Activated naive CD4-positive, alpha-beta T cell treated with anti-CD3 and anti-CD28 coated beads, Interleukin-2, amount 50 U/mL, for 72 hours (primary cell): ENCODE data around the gene IFT43. TPM values are rescaled to one million over a fixed set of nuclear protein-coding genes. Genes with fewer than 3 reads are reported as not detected.

Source experiments
- ATAC-seq, 2 donors: fragments of 150-1000 bp; cut with Tn5 transposase; 2 replicates each; pipeline ENCODE4 v1.10.0; 2021; ENCODE audit warnings: mild to moderate bottlenecking in 2 of 2, moderate library complexity in 2 of 2
- DNase-seq, 2 donors: peaks; one replicate each; pipeline ENCODE4 v3.0.0; 2021 to 2022; ENCODE audit warnings: low spot score in 2 of 2
- H3K27ac Mint-ChIP-seq, 2 donors: one replicate each; pipeline ENCODE4 v1.8.0; 2022; ENCODE audit warnings: mild to moderate bottlenecking in 2 of 2, mixed read lengths in 2 of 2
- H3K36me3 Mint-ChIP-seq, 2 donors: one replicate each; pipeline ENCODE4 v1.8.0; 2022; ENCODE audit warnings: mixed read lengths in 2 of 2
- H3K9me3 Mint-ChIP-seq, 2 donors: one replicate each; pipeline ENCODE4 v1.8.0; 2022; ENCODE audit warnings: mixed read lengths in 2 of 2
- total RNA-seq, 2 donors: library from RNA; stranded (reverse); gene quantifications; one replicate each; pipeline ENCODE4 v1.2.3, GENCODE V29; 2022

IFT43 gene
- total RNA-seq, 2 donors from 2014 or later = 6.3 to 9.7 TPM

GRCh38 chr14:76034566-76034965, 49.0 kb downstream of the IFT43 start:
- peaks cover 0 to 5% of the 10 kb centered on the region in 2 donors for H3K36me3 Mint-ChIP-seq

GRCh38 chr14:76040704-76041103, 55.1 kb downstream of the IFT43 start:
- no peak for ATAC-seq
- DNase-seq = no peak
- Mint-ChIP-seq H3K27ac (no peak overlapping the region), H3K36me3 (no peaks in the 10 kb centered on the region), H3K9me3 (no peaks in the 10 kb centered on the region)

More at GRCh38 chr14:76034566-76034965, 49.0 kb downstream of the IFT43 start:
- no peak for DNase-seq
- Mint-ChIP-seq H3K27ac (no peak overlapping the region), H3K9me3 (no peaks in the 10 kb centered on the region)
- ATAC-seq = no peak

- DNase-seq = no peak
- H3K36me3 Mint-ChIP-seq = no peaks in the 10 kb centered on the region
- H3K9me3 Mint-ChIP-seq = no peaks in the 10 kb centered on the region
- no peak for ATAC-seq
- peak overlapping the region in 1 of 2 donors; percentile 5 for H3K27ac Mint-ChIP-seq
Measured at GRCh38 chr14:76045773-76046172, 60.2 kb downstream of the IFT43 start.

GRCh38 chr14:76050250-76050649, 64.7 kb downstream of the IFT43 start:
- Mint-ChIP-seq H3K9me3 (no peaks in the 10 kb centered on the region), H3K36me3 (no peaks in the 10 kb centered on the region), H3K27ac (no peak overlapping the region)
- DNase-seq (no peak), ATAC-seq (no peak)

- no peaks in the 10 kb centered on the region for H3K36me3 Mint-ChIP-seq
- ATAC-seq = peak; percentile 53 to 61
- peak in 1 of 2 donors; percentile 68 for DNase-seq
- H3K9me3 Mint-ChIP-seq = no peaks in the 10 kb centered on the region
- H3K27ac Mint-ChIP-seq = no peak overlapping the region
Measured at GRCh38 chr14:76050797-76051392, 65.3 kb downstream of the IFT43 start.

GRCh38 chr14:76051717-76052465, 66.3 kb downstream of the IFT43 start:
- H3K9me3 Mint-ChIP-seq = no peaks in the 10 kb centered on the region
- ATAC-seq = no peak
- no peaks in the 10 kb centered on the region for H3K36me3 Mint-ChIP-seq
- DNase-seq = no peak
- no peak overlapping the region for H3K27ac Mint-ChIP-seq

- Mint-ChIP-seq H3K27ac (no peak overlapping the region), H3K36me3 (no peaks in the 10 kb centered on the region), H3K9me3 (no peaks in the 10 kb centered on the region)
- ATAC-seq = no peak
- DNase-seq = no peak
Measured at GRCh38 chr14:76053572-76054355, 68.2 kb downstream of the IFT43 start.

- no peaks in the 10 kb centered on the region for H3K36me3 Mint-ChIP-seq
- DNase-seq (no peak), ATAC-seq (no peak)
- no peak overlapping the region for H3K27ac Mint-ChIP-seq
- H3K9me3 Mint-ChIP-seq = no peaks in the 10 kb centered on the region
Measured at GRCh38 chr14:76055330-76055729, 69.8 kb downstream of the IFT43 start.

- H3K9me3 Mint-ChIP-seq = no peaks in the 10 kb centered on the region
- H3K27ac Mint-ChIP-seq = no peak overlapping the region
- ATAC-seq (no peak), DNase-seq (no peak)
- no peaks in the 10 kb centered on the region for H3K36me3 Mint-ChIP-seq
Measured at GRCh38 chr14:76056128-76056527, 70.6 kb downstream of the IFT43 start.

- ATAC-seq (no peak), DNase-seq (no peak)
- Mint-ChIP-seq H3K36me3 (no peaks in the 10 kb centered on the region), H3K27ac (no peak overlapping the region), H3K9me3 (no peaks in the 10 kb centered on the region)
Measured at GRCh38 chr14:76057914-76058313, 72.4 kb downstream of the IFT43 start.

GRCh38 chr14:76063327-76063726, 77.8 kb downstream of the IFT43 start:
- no peak for DNase-seq
- Mint-ChIP-seq H3K9me3 (peaks cover 4 to 6% of the 10 kb centered on the region in 2 donors), H3K36me3 (peaks cover 10 to 16% of the 10 kb centered on the region in 2 donors), H3K27ac (no peak overlapping the region)
- no peak for ATAC-seq

- no peak for ATAC-seq
- no peak for DNase-seq
- Mint-ChIP-seq H3K36me3 (peaks cover 10 to 16% of the 10 kb centered on the region in 2 donors), H3K9me3 (peaks cover 4 to 6% of the 10 kb centered on the region in 2 donors), H3K27ac (no peak overlapping the region)
Measured at GRCh38 chr14:76065519-76065918, 80.0 kb downstream of the IFT43 start.

GRCh38 chr14:76067536-76067935, 82.0 kb downstream of the IFT43 start:
- Mint-ChIP-seq H3K36me3 (peaks cover 10 to 16% of the 10 kb centered on the region in 2 donors), H3K9me3 (peaks cover 4 to 6% of the 10 kb centered on the region in 2 donors), H3K27ac (no peak overlapping the region)
- ATAC-seq (no peak), DNase-seq (no peak)

- no peak for ATAC-seq
- Mint-ChIP-seq H3K9me3 (no peaks in the 10 kb centered on the region), H3K27ac (no peak overlapping the region), H3K36me3 (no peaks in the 10 kb centered on the region)
- DNase-seq = no peak
Measured at GRCh38 chr14:76073717-76074116, 88.2 kb downstream of the IFT43 start.

GRCh38 chr14:76077340-76077739, 91.8 kb downstream of the IFT43 start:
- DNase-seq (no peak), ATAC-seq (no peak)
- no peak overlapping the region for H3K27ac Mint-ChIP-seq
- H3K36me3 Mint-ChIP-seq = no peaks in the 10 kb centered on the region
- no peaks in the 10 kb centered on the region for H3K9me3 Mint-ChIP-seq

- ATAC-seq (no peak), DNase-seq (no peak)
- no peaks in the 10 kb centered on the region for H3K36me3 Mint-ChIP-seq
- H3K27ac Mint-ChIP-seq = no peak overlapping the region
- no peaks in the 10 kb centered on the region for H3K9me3 Mint-ChIP-seq
Measured at GRCh38 chr14:76078501-76078900, 92.9 kb downstream of the IFT43 start.

- no peak for DNase-seq
- Mint-ChIP-seq H3K36me3 (no peaks in the 10 kb centered on the region), H3K27ac (no peak overlapping the region), H3K9me3 (no peaks in the 10 kb centered on the region)
- no peak for ATAC-seq
Measured at GRCh38 chr14:76080025-76080424, 94.5 kb downstream of the IFT43 start.
